ENCODE data around the gene PHYKPL. TPM values are rescaled to one million over a fixed set of nuclear protein-coding genes. Genes with fewer than 3 reads are reported as not detected.

The PHYKPL gene
- total and polyA plus RNA-seq, 2 donors (not counting 3 experiments of a cell fraction or from before 2014, with no cell fraction given) = 71.7 to 81.7 TPM

GRCh38 chr5:178234121-178234749, 1.6 kb upstream of the PHYKPL start:
- Histone ChIP-seq H3K36me3 (ENCODE audit: control insufficient read depth in 2 of 2, extremely low read depth in 1 of 2, insufficient read depth in 2 of 2, low read length in 2 of 2) (peaks cover 3 to 7% of the 10 kb centered on the region in 2 experiments), H2AFZ (ENCODE audit: low read depth, low read length) (no peak overlapping the region), H3K9me1 (replicated peaks; ENCODE audit: control insufficient read depth, extremely low read depth, insufficient read depth, low read length) (no peaks in the 10 kb centered on the region), H4K20me1 (replicated peaks; ENCODE audit: control insufficient read depth, extremely low read depth, insufficient read depth, low read length) (no peaks in the 10 kb centered on the region), H3K27ac (ENCODE audit: insufficient read depth, low read depth, low read length) (no peak overlapping the region), H3K27me3 (ENCODE audit: control insufficient read depth in 2 of 2, insufficient read depth in 2 of 2, low read length in 2 of 2) (no peaks in the 10 kb centered on the region), H3K79me2 (ENCODE audit: control insufficient read depth, insufficient read depth, low read length) (peaks cover 28% of the 10 kb centered on the region), H3K9ac (replicated peaks; ENCODE audit: extremely low read depth, insufficient read depth, low read length) (no peak overlapping the region), H3K9me3 (replicated peaks; ENCODE audit: control insufficient read depth, insufficient read depth, low read length) (no peaks in the 10 kb centered on the region), H3K4me1 (ENCODE audit: control insufficient read depth, extremely low read depth, insufficient read depth, low read length) (peaks cover 16% of the 10 kb centered on the region), H3K4me2 (ENCODE audit: insufficient read depth, low read length) (no peak overlapping the region), H3K4me3 (replicated peaks in 1 of 3; ENCODE audit: insufficient read depth in 1 of 3, low read depth in 1 of 3, low read length in 3 of 3) (no peak overlapping the region)
- intact Hi-C loops (cut with micrococcal nuclease) (loop anchor here (2.0 kb wide), 1 partner anchor 263 kb away; no protein-coding TSS in a partner anchor), dilution Hi-C loops (cut with MboI; ENCODE audit: extremely low pct_ligation_motif_present, low sequenced_read_pairs) (no loop called here)
- FAIRE-seq (no peak), DNase-seq (ENCODE audit: low read depth, low spot score) (no peak)
- ChIA-PET CTCF (interaction anchor here (0.5 to 1.9 kb wide), 25 partner anchors 9 to 1316 kb away, joined by 3 to 19 read pairs (median 4); partner anchors contain the start of genes HNRNPAB and RUFY1), POLR2A (no interaction called here)
- TF ChIP-seq CTCF (IDR thresholded peaks at IDR 0.05; ENCODE audit: extremely low read depth in 1 of 2, insufficient read depth in 1 of 2, low read depth in 1 of 2, low read length in 2 of 2) (no peak), MAX (IDR thresholded peaks at IDR 0.05; ENCODE audit: insufficient read depth, insufficient read length) (no peak), MYC (IDR thresholded peaks at IDR 0.05; ENCODE audit: low read depth, low read length) (no peak), JUN (IDR thresholded peaks at IDR 0.05; ENCODE audit: borderline replicate concordance, insufficient read depth, insufficient read length, low read depth) (no peak), EZH2 (IDR thresholded peaks at IDR 0.05; ENCODE audit: borderline replicate concordance, low read depth, low read length, severe bottlenecking) (no peak), POLR2AphosphoS5 (IDR thresholded peaks at IDR 0.05; ENCODE audit: insufficient read depth, low read depth, low read length) (no peak), GATA2 (IDR thresholded peaks at IDR 0.05; ENCODE audit: insufficient read depth, insufficient read length, low read depth, low read length) (no peak), POLR2A (IDR thresholded peaks at IDR 0.05; ENCODE audit: low read depth, low read length) (no peak), FOS (IDR thresholded peaks at IDR 0.05; ENCODE audit: borderline replicate concordance, insufficient read depth, low read length) (no peak)
- BruUV-seq (replicated peaks) = no TSS peak
